Spinal cord (tissue), 10 donors: ENCODE results near the gene F11R. TPM values are rescaled to one million over a fixed set of nuclear protein-coding genes. Genes with fewer than 3 reads are reported as not detected.
"Not testable (repeated sequence)": the region's sequence is repeated elsewhere in the genome, so short reads cannot be mapped to it uniquely, and the experiment has no call there.

Source experiments
- DNase-seq, 6 donors: peaks; one replicate each; pipeline versions ENCODE4 v3.0.0 to v3.0.0-alpha.2; 2013 to 2015; ENCODE audit warnings: low spot score in 6 of 6, low read depth in 4 of 6
- H3K27ac ChIP-seq: one replicate; pipeline ENCODE4 v1.5.1; 2013; ENCODE audit warnings: low read depth, low read length, control low read depth
- H3K27me3 ChIP-seq: one replicate; pipeline ENCODE4 v1.6.1; 2013; ENCODE audit warnings: low read length; ENCODE audit not compliant: control insufficient read depth, insufficient read depth
- H3K36me3 ChIP-seq: one replicate; pipeline ENCODE4 v1.6.1; 2013; ENCODE audit warnings: low read length; ENCODE audit not compliant: control insufficient read depth, insufficient read depth
- H3K4me1 ChIP-seq: one replicate; pipeline ENCODE4 v1.6.1; 2013; ENCODE audit warnings: low read length; ENCODE audit not compliant: control insufficient read depth, insufficient read depth
- H3K4me3 ChIP-seq: one replicate; pipeline ENCODE4 v1.5.1; 2013; ENCODE audit warnings: low read depth, low read length, control low read depth
- H3K9me3 ChIP-seq: one replicate; pipeline ENCODE4 v1.6.1; 2013; ENCODE audit warnings: low read length; ENCODE audit not compliant: control insufficient read depth, insufficient read depth
- WGBS: methylation state at CpG from one replicate; pipeline ENCODE4 v1.1.5; 2013; ENCODE audit warnings: missing lambda C conversion rate; ENCODE audit not compliant: insufficient coverage; 5-methylcytosine and 5-hydroxymethylcytosine counted together
- polyA plus RNA-seq, 2 donors: library from polyadenylated mRNA; unstranded; fragments of 120-200 nt; gene quantifications; one replicate each; pipeline ENCODE4 v1.2.1, GENCODE V29; 2013; ENCODE audit not compliant: insufficient read length in 2 of 2
- total RNA-seq, 2 donors: library from RNA; depleted of rRNA in 1 of 2; stranded (reverse); fragments of 120-200 nt in 1 of 2; fragments of >200 nt in 1 of 2; gene quantifications; one replicate each; pipeline versions ENCODE4 v1.2.3 to v1.2.4, GENCODE V29; 2013 to 2014
- donor health status: healthy.

The F11R gene
- total and polyA plus RNA-seq, 4 donors = 7.0 to 23.7 (median 11.3) TPM

DNA sequence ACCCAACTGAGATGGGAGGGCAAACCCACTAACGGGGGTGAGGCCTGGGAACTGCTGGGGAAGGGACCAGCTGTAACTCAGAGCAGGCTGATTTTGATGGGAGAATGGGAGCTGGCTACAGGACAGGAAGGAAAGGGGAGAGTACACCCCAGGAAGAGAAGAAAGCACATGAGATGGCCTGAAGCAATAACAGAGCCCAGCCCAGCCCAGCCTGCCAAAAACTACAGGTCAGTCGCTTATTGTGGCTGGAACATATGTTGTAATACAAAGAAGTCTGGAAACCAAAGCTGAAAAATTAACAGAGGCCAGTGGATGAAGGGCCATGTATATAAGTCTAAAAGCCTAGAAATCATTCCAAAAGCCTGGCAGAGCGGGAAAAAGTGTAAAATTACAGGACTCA, 67.9 kb downstream of the F11R start:
- 84% methylated on average over 3 of the region's 3 CpGs for WGBS
- no peaks in the 10 kb centered on the region for H3K9me3 ChIP-seq
- peak in 1 of 6 donors; percentile 42 for DNase-seq
- no peak overlapping the region for H3K4me3 ChIP-seq
- no peak overlapping the region for H3K27ac ChIP-seq
- H3K4me1 ChIP-seq = no peaks in the 10 kb centered on the region
- H3K36me3 ChIP-seq = no peaks in the 10 kb centered on the region
- no peaks in the 10 kb centered on the region for H3K27me3 ChIP-seq

DNA sequence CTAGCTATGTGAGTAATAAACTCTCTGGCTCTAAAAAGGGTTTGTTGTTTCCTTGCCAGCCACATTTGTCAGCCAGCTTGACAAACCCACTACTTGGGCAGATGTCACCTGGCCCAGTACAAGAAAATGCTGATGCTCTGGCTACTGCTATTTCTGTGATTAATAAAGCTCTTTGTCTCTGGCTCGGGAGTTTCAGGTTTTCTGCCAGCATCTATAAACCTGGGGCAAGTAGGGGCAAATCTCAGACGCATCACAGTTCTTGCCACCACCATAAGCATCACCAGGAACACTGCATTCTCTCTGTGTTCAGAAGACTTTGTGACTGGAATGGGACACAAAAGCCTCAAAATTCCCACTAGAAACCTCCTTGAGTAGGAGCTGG, 68.8 kb downstream of the F11R start:
- Histone ChIP-seq H3K27ac (no peak overlapping the region), H3K4me1 (no peaks in the 10 kb centered on the region), H3K9me3 (no peaks in the 10 kb centered on the region), H3K27me3 (no peaks in the 10 kb centered on the region), H3K36me3 (no peaks in the 10 kb centered on the region), H3K4me3 (no peak overlapping the region)
- no CpG with 5 or more reads among the region's 2 CpGs for WGBS
- DNase-seq = peak in 2 of 6 donors; percentile 12 to 21

DNA sequence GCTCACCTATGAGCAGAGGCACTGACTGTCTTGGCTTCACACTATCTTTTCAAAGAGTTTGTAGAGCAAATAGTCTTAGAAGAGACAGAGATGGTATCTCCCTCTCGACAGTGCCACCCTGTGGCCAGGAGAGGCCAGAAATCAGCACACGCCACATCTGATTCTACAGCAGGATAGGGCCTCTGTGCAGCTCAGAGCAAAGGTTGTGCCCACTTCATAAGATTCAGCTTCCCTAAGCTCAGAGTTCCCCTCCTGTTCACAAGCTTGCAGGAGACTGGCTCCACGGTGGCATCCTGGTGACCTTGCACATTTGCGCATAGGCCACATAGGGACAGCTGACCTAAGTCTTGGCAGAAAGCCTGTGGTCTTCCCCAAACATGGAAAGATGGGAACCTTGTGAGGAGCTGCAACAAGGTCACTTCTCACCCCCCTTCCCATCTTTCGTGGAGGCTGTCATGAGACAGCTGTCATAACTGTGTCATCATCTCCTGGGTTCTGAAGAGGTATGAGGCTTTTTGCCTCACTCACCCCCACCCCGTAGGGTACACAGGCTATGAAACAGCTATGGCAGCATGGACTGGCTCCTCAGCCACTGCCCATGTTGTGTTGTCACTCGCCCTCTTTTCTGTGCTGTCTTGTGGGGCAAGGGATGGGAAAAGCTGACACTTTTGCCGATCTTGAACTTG, 69.4 kb downstream of the F11R start:
- Histone ChIP-seq H3K27ac (no peak overlapping the region), H3K4me3 (no peak overlapping the region), H3K4me1 (no peaks in the 10 kb centered on the region), H3K27me3 (no peaks in the 10 kb centered on the region), H3K36me3 (no peaks in the 10 kb centered on the region), H3K9me3 (no peaks in the 10 kb centered on the region)
- DNase-seq = peak in 4 of 6 donors; percentile 4 to 69 (median 46)
- 49% methylated on average over 6 of the region's 8 CpGs for WGBS

DNA sequence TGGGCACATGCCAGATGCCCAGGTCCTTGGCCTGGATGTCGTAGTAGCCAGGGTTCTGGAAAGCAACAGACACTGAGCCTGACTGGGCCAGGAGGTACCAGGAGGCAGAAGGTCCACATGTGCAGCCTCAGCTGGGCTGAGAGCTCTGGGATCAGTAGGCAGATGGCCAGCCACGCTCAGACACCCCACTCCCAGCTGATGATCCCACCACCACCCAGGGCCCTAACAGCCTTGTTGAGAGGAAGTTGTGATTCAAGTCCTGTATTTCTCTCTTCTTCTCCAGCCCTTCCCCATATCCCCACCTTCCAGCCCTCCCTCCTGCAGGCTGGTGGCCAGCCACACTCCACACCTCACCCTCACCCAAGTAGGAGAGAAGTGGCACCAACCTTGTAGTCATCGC, 70.3 kb downstream of the F11R start:
- H3K4me3 ChIP-seq = no peak overlapping the region
- H3K36me3 ChIP-seq = no peaks in the 10 kb centered on the region
- no peak overlapping the region for H3K27ac ChIP-seq
- H3K9me3 ChIP-seq = no peaks in the 10 kb centered on the region
- no peaks in the 10 kb centered on the region for H3K27me3 ChIP-seq
- no peak for DNase-seq
- no peaks in the 10 kb centered on the region for H3K4me1 ChIP-seq
- 100% methylated on average over 2 of the region's 3 CpGs for WGBS

DNA sequence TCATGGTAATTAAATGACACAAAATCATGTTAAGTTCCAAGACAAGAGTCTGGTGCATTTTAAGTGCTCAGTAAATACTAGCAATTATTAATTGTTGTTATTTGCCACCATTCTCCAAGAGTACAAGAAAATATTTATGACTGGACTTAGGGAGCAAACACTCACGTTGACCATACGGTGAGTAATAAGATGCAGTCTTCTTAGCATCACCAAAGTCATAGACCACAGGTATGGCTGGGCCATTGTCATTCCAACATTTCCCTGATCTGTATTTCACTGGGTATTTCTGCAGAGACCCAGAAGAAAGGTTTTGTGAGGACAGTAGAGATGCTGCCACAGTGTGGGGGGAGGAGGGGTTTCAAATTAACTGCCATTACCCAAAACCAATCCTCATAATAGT, 71.1 kb downstream of the F11R start:
- DNase-seq = no peak
- no CpG with 5 or more reads among the region's 2 CpGs for WGBS

DNA sequence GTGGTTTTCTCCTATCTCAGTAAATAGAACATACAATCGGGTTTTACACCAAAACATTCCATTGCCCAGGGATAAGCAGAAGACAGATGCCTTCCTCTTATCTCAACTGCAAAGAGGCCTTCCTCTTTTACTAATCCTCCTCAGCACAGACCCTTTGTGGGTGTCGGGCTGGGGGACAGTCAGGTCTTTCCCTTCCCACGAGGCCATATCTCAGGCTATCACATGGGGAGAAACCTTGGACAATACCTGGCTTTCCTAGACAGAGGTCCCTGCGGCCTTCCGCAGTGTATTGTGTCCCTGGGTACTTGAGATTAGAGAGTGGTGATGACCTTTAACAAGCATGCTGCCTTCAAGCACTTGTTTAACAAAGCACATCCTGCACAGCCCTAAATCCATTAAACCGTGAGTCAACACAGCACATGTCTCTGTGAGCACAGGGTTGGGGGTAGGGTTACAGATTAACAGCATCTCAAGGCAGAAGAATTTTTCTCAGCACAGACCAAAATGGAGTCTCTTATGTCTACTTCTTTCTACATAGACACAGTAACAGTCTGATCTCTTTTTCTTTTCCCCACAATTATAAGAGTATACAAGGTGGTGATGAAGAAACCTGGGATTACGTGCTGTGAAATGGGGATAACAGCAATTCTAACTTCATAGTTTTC, 71.6 kb downstream of the F11R start:
- no CpG with 5 or more reads among the region's 7 CpGs for WGBS
- not testable (repeated sequence) for H3K27me3 ChIP-seq

More for the DNA sequence above, 71.1 kb downstream of the F11R start:
- Histone ChIP-seq H3K9me3 (no peaks in the 10 kb centered on the region), H3K36me3 (no peaks in the 10 kb centered on the region), H3K4me3 (no peak overlapping the region), H3K27ac (no peak overlapping the region), H3K4me1 (no peaks in the 10 kb centered on the region), H3K27me3 (no peaks in the 10 kb centered on the region)

DNA sequence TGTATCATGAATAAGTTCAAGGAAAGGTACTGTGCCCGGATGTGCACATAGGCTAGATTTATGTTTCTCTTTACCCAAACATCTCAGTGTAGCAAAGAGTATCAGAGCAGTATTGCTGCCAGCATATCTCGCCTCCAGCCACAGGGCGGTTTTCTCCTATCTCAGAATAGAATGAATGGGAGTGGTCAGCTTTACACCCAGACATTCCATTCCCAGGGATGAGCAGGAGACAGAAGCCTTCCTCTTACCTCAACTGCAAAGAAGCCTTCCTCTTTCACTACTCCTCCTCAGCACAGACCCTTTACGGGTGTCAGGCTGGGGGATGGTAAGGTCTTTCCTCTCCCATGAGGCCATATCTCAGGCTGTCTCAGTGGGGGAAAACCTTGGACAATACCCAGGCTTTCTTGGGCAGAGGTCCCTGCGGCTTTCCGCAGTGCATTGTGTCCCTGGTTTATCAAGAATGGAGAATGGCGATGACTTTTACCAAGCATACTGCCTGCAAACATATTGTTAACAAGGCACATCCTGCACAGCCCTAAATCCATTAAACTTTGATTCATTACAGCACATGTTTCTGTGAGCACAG, 73.7 kb downstream of the F11R start:
- H3K9me3 ChIP-seq, H3K27me3 ChIP-seq, H3K36me3 ChIP-seq, DNase-seq, H3K27ac ChIP-seq, H3K4me1 ChIP-seq, H3K4me3 ChIP-seq: not testable (repeated sequence)
- no CpG with 5 or more reads among the region's 7 CpGs for whole genome bisulfite sequencing

More for the DNA sequence above, 71.6 kb downstream of the F11R start:
- not testable (repeated sequence) for H3K9me3 ChIP-seq, H3K4me3 ChIP-seq, H3K4me1 ChIP-seq, H3K36me3 ChIP-seq, H3K27ac ChIP-seq, DNase-seq

DNA sequence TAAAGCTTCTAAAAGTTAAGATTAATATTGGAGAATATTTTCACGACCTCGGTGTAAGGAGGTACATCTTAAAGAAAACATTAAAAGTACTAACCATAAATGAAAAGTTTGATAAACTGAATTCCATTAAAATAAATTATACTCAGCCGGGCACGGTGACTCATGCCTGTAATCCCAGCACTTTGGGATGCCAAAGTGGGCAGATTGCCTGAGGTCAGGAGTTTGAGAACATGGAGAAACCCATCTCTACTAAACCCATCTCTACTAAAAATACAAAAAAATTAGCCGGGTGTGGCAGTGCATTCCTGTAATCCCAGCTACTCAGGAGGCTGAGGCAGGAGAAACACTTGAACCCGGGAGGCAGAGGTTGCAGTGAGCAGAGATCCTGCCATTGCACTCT, 75.1 kb downstream of the F11R start:
- not testable (repeated sequence) for H3K36me3 ChIP-seq, H3K9me3 ChIP-seq, H3K4me1 ChIP-seq, H3K27ac ChIP-seq, DNase-seq, H3K4me3 ChIP-seq, H3K27me3 ChIP-seq
- 100% methylated on average over 2 of the region's 6 CpGs for WGBS
